HS-5 (cell line): Measurements from ENCODE around the gene SYMPK.

Experiments used
- DNase-seq: peaks from one replicate; pipeline ENCODE4 v3.0.0-alpha.2; 2012; ENCODE audit warnings: low read depth

SYMPK gene

GRCh38 chr19:45825263-45825605 lies 37.7 kb downstream of the SYMPK start:
- DNase-seq = no peak

GRCh38 chr19:45824531-45825262 lies 38.2 kb downstream of the SYMPK start:
- no peak for DNase-seq

- no peak for DNase-seq
These were observed 38.9 kb downstream of the SYMPK start for GRCh38 chr19:45824041-45824471.

GRCh38 chr19:45823182-45823581 lies 39.8 kb downstream of the SYMPK start:
- DNase-seq = no peak

- no peak for DNase-seq
These were observed 40.2 kb downstream of the SYMPK start for GRCh38 chr19:45822716-45823115.

GRCh38 chr19:45821570-45821969 lies 41.4 kb downstream of the SYMPK start:
- no peak for DNase-seq

GRCh38 chr19:45821103-45821521 lies 41.8 kb downstream of the SYMPK start:
- no peak for DNase-seq

- no peak for DNase-seq
These were observed 42.4 kb downstream of the SYMPK start for GRCh38 chr19:45820413-45821102.

GRCh38 chr19:45819769-45820168 lies 43.2 kb downstream of the SYMPK start:
- no peak for DNase-seq

GRCh38 chr19:45817725-45818301 lies 45.1 kb downstream of the SYMPK start:
- no peak for DNase-seq

- DNase-seq = peak; percentile 52
These were observed 45.8 kb downstream of the SYMPK start for GRCh38 chr19:45817010-45817724.

GRCh38 chr19:45816236-45817009 lies 46.5 kb downstream of the SYMPK start:
- DNase-seq = no peak

- no peak for DNase-seq
These were observed 47.3 kb downstream of the SYMPK start for GRCh38 chr19:45815481-45816216.

- DNase-seq = no peak
These were observed 48.0 kb downstream of the SYMPK start, which contains the start of gene RSPH6A for GRCh38 chr19:45814851-45815480. RSPH6A (minus strand) TSS chr19:45815308; CDS start chr19:45815176, 132 bp downstream.

- no peak for DNase-seq
These were observed 48.7 kb downstream of the SYMPK start for GRCh38 chr19:45814166-45814780.

- no peak for DNase-seq
These were observed 50.6 kb downstream of the SYMPK start for GRCh38 chr19:45812297-45812696.

GRCh38 chr19:45809643-45810159 lies 53.2 kb downstream of the SYMPK start:
- DNase-seq = peak; percentile 28

- no peak for DNase-seq
These were observed 57.2 kb downstream of the SYMPK start for GRCh38 chr19:45805719-45806118.

- no peak for DNase-seq
These were observed 58.1 kb downstream of the SYMPK start for GRCh38 chr19:45804959-45805230.
